ENCODE measurements around the gene TMEM198. TPM values are rescaled to one million over a fixed set of nuclear protein-coding genes. Genes with fewer than 3 reads are reported as not detected.

Gene TMEM198
- total RNA-seq, 1 donor, result 1.1 TPM

- Histone ChIP-seq H3K4me2 (ENCODE audit: insufficient read depth, low read length) (no peak overlapping the region), H3K4me1 (ENCODE audit: insufficient read depth, low read length) (peaks cover 5% of the 10 kb centered on the region), H3K9me3 (ENCODE audit: low read depth, low read length) (no peaks in the 10 kb centered on the region), H2AFZ (ENCODE audit: low read length) (no peak overlapping the region), H3K27ac (ENCODE audit: low read depth, low read length) (no peak overlapping the region), H3K4me3 (ENCODE audit: insufficient read depth, low read length) (no peak overlapping the region), H3K79me2 (ENCODE audit: insufficient read depth, low read length) (no peaks in the 10 kb centered on the region), H3K36me3 (ENCODE audit: insufficient read depth, low read length) (no peaks in the 10 kb centered on the region), H3K27me3 (ENCODE audit: insufficient read depth, low read length) (peaks cover 2% of the 10 kb centered on the region), H4K20me1 (ENCODE audit: insufficient read depth, low read length) (peaks cover 2% of the 10 kb centered on the region)
- peak; percentile 68 for DNase-seq (ENCODE audit: insufficient read length, low spot score, missing footprints)
- TF ChIP-seq, protein P1, sequence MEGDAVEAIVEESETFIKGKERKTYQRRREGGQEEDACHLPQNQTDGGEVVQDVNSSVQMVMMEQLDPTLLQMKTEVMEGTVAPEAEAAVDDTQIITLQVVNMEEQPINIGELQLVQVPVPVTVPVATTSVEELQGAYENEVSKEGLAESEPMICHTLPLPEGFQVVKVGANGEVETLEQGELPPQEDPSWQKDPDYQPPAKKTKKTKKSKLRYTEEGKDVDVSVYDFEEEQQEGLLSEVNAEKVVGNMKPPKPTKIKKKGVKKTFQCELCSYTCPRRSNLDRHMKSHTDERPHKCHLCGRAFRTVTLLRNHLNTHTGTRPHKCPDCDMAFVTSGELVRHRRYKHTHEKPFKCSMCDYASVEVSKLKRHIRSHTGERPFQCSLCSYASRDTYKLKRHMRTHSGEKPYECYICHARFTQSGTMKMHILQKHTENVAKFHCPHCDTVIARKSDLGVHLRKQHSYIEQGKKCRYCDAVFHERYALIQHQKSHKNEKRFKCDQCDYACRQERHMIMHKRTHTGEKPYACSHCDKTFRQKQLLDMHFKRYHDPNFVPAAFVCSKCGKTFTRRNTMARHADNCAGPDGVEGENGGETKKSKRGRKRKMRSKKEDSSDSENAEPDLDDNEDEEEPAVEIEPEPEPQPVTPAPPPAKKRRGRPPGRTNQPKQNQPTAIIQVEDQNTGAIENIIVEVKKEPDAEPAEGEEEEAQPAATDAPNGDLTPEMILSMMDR (IDR thresholded peaks at IDR 0.05; ENCODE audit: extremely low read depth, low read depth, low read length), result no peak
Observed at GRCh38 chr2:219557320-219557719, 13.5 kb downstream of the TMEM198 start.

DNA sequence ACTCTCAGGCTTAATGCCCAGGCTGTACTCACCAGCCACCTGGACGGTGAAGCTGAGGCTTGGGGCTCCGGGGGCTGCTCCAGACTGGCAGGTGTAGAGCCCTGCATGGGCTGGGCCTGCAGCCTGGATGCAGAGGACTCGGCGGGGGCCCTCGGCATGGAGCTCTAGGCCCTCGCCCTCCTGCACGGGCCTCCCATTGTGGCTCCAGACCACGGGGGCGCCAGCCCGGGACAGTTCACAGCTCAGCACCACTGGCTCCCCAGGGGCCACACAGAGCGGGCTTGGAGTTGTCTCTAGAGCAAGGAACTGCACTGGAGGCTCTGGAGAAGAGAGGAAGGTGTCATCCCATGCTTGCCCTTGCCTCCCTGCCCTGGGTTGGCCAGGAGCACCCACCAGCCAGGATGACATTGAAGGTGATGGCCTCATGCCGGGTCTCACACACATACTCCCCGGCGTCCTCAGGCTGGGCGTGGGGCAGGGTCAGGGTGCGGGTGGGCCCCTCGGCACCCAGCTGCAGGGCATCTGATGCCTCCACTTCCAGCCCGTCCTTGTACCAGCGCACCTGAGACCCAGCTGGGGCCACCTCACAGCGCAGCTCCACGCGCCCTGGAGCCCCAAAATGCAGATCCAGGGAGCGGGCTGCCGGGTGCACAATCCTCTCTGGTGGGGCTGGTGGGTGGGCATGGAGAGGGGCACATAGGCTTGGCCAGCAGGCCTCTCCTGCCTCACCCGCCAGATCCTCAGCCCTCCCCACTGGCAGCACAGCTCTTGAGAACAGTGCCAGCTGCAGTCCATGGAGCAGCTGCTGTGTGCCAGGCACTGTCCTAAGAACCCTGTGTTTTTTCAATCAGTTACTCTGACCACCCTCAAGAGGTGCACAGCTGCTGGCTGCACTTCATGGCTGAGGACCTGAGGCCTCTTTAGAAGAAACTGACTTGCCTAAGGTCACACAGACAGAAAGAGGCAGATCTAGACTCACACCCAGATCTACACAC is 14.3 kb downstream of the TMEM198 start:
- TF ChIP-seq, protein P1 (IDR thresholded peaks at IDR 0.05; ENCODE audit: extremely low read depth, low read depth, low read length), result no peak
- H3K4me1 ChIP-seq (ENCODE audit: insufficient read depth, low read length), result peaks cover under 1% of the 10 kb centered on the region
- peaks cover 2% of the 10 kb centered on the region for H4K20me1 ChIP-seq (ENCODE audit: insufficient read depth, low read length)
- no peak overlapping the region for H2AFZ ChIP-seq (ENCODE audit: low read length)
- H3K36me3 ChIP-seq (ENCODE audit: insufficient read depth, low read length), result no peaks in the 10 kb centered on the region
- H3K27me3 ChIP-seq (ENCODE audit: insufficient read depth, low read length), result peaks cover 2% of the 10 kb centered on the region
- H3K9me3 ChIP-seq (ENCODE audit: low read depth, low read length), result no peaks in the 10 kb centered on the region
- DNase-seq (ENCODE audit: insufficient read length, low spot score, missing footprints), result peak; percentile 73
- H3K4me2 ChIP-seq (ENCODE audit: insufficient read depth, low read length), result no peak overlapping the region
- no peak overlapping the region for H3K27ac ChIP-seq (ENCODE audit: low read depth, low read length)
- H3K79me2 ChIP-seq (ENCODE audit: insufficient read depth, low read length), result no peaks in the 10 kb centered on the region
- no peak overlapping the region for H3K4me3 ChIP-seq (ENCODE audit: insufficient read depth, low read length)

GRCh38 chr2:219559156-219559915 is 15.5 kb downstream of the TMEM198 start:
- TF ChIP-seq, protein P1 (IDR thresholded peaks at IDR 0.05; ENCODE audit: extremely low read depth, low read depth, low read length), result no peak
- DNase-seq (ENCODE audit: insufficient read length, low spot score, missing footprints), result peak; percentile 65

More at GRCh38 chr2:219559156-219559915, 15.5 kb downstream of the TMEM198 start:
- no peaks in the 10 kb centered on the region for H3K79me2 ChIP-seq (ENCODE audit: insufficient read depth, low read length)
- no peaks in the 10 kb centered on the region for H3K27me3 ChIP-seq (ENCODE audit: insufficient read depth, low read length)
- no peak overlapping the region for H3K4me2 ChIP-seq (ENCODE audit: insufficient read depth, low read length)
- no peak overlapping the region for H3K27ac ChIP-seq (ENCODE audit: low read depth, low read length)
- H2AFZ ChIP-seq (ENCODE audit: low read length), result no peak overlapping the region
- no peaks in the 10 kb centered on the region for H3K4me1 ChIP-seq (ENCODE audit: insufficient read depth, low read length)
- no peak overlapping the region for H3K4me3 ChIP-seq (ENCODE audit: insufficient read depth, low read length)
- H4K20me1 ChIP-seq (ENCODE audit: insufficient read depth, low read length), result no peaks in the 10 kb centered on the region
- H3K36me3 ChIP-seq (ENCODE audit: insufficient read depth, low read length), result no peaks in the 10 kb centered on the region
- no peaks in the 10 kb centered on the region for H3K9me3 ChIP-seq (ENCODE audit: low read depth, low read length)
